ENCODE measurements around the gene SSBP3. TPM values are rescaled to one million over a fixed set of nuclear protein-coding genes. Genes with fewer than 3 reads are reported as not detected.

Gene SSBP3
- total and polyA plus RNA-seq, 9 of the 15 experiments (the other 6 are each of a cell fraction or from before 2014, with no cell fraction given): 8.7 to 108 (median 33.8) TPM

- Histone ChIP-seq H3K9me1 (ENCODE audit: control insufficient read depth, insufficient read depth, low read length) (no peaks in the 10 kb centered on the region), H3K27ac (ENCODE audit: extremely low read depth, low read depth, low read length) (no peak overlapping the region)
Observed at GRCh38 chr1:54227091-54227602, 179.0 kb downstream of the SSBP3 start.

More at GRCh38 chr1:54227091-54227602, 179.0 kb downstream of the SSBP3 start:
- DNase-seq (ENCODE audit: extremely low read depth in 1 of 4, low spot score in 3 of 4) (no peak), ATAC-seq (no peak), FAIRE-seq (no peak)
- in situ Hi-C loops (cut with MboI) (no loop called here), intact Hi-C loops (cut with micrococcal nuclease) (no loop called here)
- ChIA-PET CTCF (ENCODE audit: low intra/inter-chr PET ratio) (no interaction called here), POLR2A (interaction anchor here (0.6 to 0.9 kb wide), 4 partner anchors 13 to 392 kb away, joined by 3 to 6 read pairs (median 4); no protein-coding TSS in a partner anchor)
- TF ChIP-seq ZNF398 (CRISPR knock-in tag; IDR thresholded peaks at IDR 0.05) (no peak), POLR2G (IDR thresholded peaks at IDR 0.05; ENCODE audit: low read depth, low read length) (peak; percentile 48), NBN (IDR thresholded peaks at IDR 0.05; ENCODE audit: low read depth) (no peak), RBM22 (IDR thresholded peaks at IDR 0.05; ENCODE audit: low read depth, low read length, poor library complexity, severe bottlenecking) (peak; percentile 59), HCFC1 (IDR thresholded peaks at IDR 0.05; ENCODE audit: low read depth, low read length) (no peak)
- H3K4me2 ChIP-seq (ENCODE audit: insufficient read depth, low read length): no peak overlapping the region
- no peak overlapping the region for H3K4me3 ChIP-seq
- H3K79me2 ChIP-seq (ENCODE audit: control insufficient read depth, insufficient read depth, low read length): no peaks in the 10 kb centered on the region
- peaks cover 27 to 41% of the 10 kb centered on the region in 2 experiments for H3K4me1 ChIP-seq (replicated peaks in 1 of 2; ENCODE audit: control insufficient read depth in 2 of 2, insufficient read depth in 2 of 2, low read length in 2 of 2)
- BruUV-seq (replicated peaks): no TSS peak
- no peaks in the 10 kb centered on the region for H3K27me3 ChIP-seq (ENCODE audit: control insufficient read depth in 2 of 2, insufficient read depth in 2 of 2, low read length in 2 of 2)
- 88% methylated on average over 6 of the region's 8 CpGs for WGBS (ENCODE audit: insufficient coverage, low coverage, missing lambda C conversion rate)
- peaks cover 13% of the 10 kb centered on the region for H4K20me1 ChIP-seq (replicated peaks; ENCODE audit: control insufficient read depth, insufficient read depth, low read length)
- peaks cover 48% of the 10 kb centered on the region for H3K36me3 ChIP-seq (ENCODE audit: control insufficient read depth, insufficient read depth, low read length)
- no peaks in the 10 kb centered on the region for H3K9me3 ChIP-seq (replicated peaks; ENCODE audit: control insufficient read depth, insufficient read depth, low read depth, low read length)
- no peak overlapping the region for H2AFZ ChIP-seq (ENCODE audit: low read depth, low read length)
- H3K9ac ChIP-seq (ENCODE audit: insufficient read depth in 1 of 2, low read depth in 2 of 2, low read length in 2 of 2): no peak overlapping the region
